ENCODE results near the gene IGFBP2.

The IGFBP2 gene

DNA sequence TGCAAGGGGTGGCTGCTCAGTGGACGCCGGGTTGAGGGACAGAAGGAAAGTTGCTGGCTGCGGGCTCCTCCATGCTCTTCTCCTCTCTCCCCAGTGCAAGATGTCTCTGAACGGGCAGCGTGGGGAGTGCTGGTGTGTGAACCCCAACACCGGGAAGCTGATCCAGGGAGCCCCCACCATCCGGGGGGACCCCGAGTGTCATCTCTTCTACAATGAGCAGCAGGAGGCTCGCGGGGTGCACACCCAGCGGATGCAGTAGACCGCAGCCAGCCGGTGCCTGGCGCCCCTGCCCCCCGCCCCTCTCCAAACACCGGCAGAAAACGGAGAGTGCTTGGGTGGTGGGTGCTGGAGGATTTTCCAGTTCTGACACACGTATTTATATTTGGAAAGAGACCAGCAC lies 30.6 kb downstream of the IGFBP2 start:
- DNase-seq, result no peak

DNA sequence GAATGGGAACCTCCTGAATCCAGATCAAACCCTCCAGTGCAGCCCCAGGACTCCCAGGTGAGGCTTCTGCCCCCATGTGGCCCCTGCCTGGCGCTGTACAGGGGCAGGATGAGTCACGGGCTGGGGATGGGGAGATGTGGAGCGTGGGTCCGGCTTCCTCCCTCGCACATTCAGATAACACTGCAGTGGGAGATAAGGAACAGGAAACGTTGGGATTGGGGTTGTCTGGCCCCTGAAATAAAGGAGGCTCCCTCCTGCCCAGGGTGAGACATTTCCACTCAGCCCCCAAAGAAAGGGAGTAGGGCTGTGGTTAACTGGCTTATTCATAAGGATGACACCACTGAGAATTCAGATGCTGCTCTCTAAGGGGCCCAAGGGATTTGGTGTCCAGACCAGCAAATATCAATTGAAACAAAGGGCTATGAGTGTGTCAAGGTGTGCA lies 31.4 kb downstream of the IGFBP2 start:
- DNase-seq, result no peak

DNA sequence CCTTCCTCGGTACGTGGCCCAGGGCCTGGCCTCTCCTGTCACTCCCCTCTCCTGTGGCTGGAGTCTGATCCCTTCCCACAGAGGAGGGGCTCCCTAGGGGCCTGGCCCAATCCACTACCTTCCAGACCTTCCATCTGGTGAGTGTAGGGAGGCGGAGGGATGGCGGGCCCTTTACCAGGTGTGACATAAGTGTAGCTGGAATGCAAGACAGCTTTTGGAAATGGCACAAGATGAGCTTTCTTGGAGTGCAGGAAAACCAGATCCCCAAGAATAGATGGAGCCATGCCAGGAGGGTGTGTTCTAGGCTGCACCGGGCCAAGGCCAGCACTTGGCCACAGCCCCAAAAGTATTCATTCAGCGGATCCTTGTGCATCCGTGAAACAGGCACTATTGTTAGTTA lies 32.0 kb downstream of the IGFBP2 start:
- DNase-seq, result no peak

DNA sequence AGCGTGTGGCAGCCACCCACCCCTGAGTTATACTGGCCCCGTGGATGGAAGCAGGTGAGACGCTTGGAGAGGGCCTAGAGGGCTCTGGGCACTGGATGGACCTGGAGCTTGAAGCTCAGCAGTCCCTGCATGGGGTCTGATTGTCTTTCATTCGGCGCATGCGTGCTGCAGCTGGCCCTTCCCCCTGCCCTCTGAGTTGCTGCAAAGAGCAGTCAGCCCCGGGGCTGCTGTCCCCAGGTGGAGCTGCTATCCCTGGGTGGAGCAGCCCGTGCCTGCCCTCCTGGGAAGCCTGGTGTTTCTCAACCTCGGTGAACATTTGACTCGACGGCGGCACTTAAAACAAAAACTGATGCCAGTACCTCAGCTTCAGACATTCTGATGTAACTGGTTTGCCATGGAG lies 32.5 kb downstream of the IGFBP2 start:
- peak; percentile 8 for DNase-seq

DNA sequence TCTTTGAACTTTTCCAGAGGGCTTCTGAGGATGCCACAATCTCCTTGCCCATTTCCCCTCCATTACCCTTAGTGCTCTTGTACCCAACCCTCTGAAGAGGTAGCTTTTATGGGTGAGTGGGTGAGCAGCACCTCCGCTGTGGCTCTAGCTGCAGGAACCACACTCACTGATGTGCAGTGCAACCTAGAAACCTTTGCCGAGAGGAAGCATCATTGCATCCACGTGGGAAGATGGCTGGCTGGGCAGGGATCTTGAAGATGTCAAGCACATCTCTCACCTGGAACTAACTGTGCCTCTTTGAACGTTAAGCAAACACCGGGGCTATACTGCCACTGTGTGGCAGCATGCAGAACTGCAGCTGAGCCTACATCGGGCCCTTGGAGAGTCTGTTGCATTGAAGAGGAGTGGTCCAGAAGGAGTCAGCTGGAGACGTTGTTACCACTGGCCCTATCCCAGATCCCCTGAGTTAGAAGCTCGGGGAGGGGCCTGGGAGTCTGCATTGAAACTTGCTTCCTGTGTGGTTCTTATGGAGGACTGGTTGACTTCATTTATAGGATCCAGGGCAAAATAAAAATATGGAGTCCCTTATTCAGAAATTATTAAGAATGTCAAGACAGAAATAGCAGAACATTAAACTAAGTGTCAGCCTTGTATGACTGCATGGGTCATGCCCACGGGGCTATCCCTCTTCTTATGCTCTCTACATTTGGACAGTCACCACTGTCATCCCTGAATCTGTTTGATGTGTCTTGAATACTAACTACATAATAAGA lies 33.4 kb downstream of the IGFBP2 start:
- DNase-seq, result peak; percentile 58

DNA sequence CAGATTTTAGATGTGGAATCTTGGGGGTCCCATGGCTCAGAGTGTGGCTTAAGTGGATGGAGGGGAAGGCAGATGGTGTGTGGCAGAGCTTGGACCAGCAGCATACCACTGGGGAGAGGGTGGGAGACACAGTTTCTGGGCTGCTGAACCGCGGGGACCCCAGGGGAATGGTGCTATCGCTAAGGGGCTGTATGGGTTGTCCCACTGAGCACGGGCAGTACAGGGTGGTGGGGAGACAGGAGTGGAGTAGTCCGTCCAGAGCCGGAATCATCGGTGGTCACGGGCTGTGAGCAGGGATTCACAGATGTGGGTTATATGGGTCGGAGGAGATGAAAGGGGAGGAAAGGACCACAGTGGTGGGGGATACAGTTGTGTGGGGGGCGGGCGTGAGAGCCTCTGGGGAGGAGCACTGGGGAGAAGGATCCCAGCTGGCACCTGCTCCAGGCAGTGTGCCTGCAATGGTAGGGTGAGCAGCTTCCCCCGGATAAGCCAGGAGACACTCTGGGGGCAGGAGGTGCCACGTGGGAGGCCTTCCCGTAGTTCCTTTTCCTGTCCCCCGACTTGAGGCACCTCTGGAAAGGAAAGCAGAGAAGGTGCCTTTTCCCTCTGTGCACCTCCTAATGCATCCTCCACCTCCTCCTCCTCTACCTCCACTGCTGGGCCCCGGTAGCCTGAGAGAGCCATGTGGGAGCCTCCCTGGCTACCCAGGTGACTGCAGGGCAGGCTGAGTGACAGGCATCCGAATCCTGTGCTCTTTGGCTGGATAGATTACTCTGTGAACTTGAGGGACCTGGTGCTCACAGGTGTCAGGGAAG lies 37.3 kb downstream of the IGFBP2 start:
- DNase-seq, result peak; percentile 44

DNA sequence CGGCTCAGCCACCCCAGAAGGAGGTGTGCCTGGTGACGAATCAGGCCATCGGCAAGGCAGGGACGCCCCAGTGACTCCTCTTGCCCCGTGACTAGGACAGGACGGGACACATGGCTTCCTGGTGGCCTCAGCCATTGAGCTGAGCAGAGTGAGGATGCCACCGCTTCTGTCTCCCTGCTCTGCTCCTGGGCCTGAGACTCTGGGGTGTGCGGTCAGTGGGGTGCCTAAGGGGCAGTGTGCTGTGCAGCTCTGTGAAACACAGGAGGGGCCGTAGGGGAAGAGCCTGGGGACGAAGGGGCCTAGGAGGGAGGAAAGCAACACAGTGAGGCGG lies 37.8 kb downstream of the IGFBP2 start:
- DNase-seq, result no peak

DNA sequence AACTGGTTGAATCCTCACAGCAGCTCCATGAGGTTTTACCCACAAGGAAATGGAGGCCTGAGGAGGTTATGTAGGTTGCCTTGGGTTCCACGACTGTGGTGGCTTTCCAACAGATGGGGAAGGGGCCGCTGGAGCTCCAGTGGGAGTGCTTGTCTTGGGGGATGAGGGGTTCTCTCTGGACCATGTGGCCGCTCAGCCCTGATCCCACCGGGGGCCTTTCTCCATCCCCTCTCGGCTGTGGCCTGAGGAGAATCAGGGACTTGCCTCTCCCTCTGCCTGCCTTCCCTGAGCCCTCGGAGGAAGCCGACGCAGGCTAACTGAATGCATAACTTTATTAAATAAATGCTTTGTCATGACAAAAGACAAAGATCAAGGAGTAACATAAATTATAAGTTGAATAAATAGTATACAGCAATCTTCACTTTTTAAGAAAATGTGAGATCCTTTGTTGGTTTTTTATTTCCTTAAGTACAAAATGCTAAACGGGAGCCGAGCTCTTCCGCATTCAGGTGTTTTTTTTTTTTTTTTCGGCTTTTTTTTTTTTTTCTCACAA lies 38.6 kb downstream of the IGFBP2 start:
- DNase-seq, result no peak

DNA sequence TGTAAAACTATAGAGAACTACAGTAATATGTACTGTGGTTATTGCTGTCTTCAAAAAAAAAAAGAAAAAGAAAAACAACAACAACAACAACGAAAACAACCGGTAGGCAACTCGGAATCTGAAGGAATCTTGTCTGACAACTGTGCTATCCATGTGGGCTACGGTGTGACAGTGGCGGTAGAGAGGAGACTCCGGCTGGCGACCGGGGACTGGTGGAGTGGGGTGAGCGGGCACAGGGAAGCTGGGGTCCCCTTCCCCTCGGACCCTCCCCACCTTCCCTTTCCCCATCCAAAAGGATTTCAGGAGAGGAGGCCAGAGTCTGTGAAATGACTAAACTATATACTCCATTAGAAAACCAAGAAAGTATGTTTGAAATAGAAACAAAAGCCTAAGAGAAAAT lies 39.2 kb downstream of the IGFBP2 start:
- no peak for DNase-seq

DNA sequence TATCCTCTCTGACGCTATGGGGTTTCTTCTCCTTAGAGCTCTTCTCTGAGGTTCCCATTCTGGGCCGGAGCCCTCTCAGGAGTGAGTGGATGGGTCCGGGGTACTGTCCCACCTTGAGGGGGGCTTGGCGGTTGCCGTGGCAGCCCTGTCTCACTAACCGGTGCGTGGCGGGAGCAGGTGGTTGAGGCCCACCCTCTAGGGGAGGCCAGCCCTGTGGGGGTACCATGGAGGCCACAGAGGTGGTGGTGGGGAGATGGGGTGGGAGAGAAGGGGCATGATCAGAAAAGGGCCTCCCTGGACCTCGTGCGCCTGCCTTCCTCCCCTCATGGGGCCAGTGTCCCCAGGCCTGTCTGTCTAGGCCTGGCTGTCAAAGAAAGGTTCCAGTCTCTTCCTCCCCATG lies 39.8 kb downstream of the IGFBP2 start:
- DNase-seq, result no peak

DNA sequence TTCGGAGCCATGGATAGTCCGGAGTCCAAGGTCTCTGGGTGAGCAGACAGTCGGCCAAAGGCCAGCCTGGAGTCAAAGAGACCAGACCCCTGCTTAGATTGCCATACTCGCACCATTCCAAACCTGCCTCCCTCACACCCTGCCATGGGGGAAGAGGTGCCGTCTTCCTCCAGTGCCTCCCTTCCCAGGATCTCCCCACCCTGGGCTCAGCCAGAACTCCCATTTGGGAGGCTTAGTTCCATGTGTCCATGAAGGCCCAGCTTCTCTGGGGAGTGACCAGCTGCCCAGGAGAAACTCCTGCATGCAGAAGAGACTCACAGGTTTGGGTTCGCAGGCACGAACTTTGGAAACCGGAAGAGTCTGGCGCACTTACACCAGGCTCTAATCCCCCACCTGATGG lies 40.4 kb downstream of the IGFBP2 start:
- no peak for DNase-seq

DNA sequence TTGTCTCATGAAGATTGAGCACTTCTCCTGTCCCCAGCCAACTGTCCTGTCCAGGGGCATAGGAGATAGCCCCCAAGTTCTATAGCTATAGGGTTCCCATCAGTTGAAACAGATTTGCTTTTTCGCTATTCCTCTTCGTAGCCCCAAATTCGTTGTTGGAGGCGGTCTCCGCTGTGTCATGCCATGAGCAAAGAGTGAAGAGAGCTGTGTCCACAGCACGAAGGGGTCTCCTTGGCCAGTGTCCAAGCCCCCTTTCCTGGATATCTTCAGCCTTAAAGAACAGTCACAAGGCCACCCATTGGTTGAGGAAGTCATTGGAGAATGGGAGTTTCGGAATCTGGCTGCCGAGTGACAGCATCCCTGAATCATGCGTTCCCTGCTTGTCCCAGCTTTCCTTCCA lies 41.2 kb downstream of the IGFBP2 start:
- DNase-seq, result no peak

DNA sequence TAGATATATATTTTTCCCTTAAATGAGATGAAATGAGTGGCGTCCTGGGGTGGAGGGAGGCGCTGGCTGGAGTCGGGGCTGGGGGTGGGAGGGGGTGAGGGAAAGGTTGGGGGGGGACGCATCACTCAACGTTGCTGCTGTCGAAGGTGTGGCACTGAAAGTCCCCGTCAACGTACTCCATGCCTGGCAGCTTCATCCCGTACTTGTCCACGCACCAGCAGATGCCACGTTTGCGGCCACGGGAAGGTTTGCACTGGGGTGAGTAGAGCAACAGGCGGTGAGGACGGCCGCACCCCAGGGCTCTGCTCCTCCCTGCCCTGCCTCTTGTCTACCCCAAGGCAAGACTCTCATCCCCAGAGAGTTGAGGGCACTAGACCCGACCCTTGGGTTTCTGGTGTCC lies 43.4 kb downstream of the IGFBP2 start:
- no peak for DNase-seq

DNA sequence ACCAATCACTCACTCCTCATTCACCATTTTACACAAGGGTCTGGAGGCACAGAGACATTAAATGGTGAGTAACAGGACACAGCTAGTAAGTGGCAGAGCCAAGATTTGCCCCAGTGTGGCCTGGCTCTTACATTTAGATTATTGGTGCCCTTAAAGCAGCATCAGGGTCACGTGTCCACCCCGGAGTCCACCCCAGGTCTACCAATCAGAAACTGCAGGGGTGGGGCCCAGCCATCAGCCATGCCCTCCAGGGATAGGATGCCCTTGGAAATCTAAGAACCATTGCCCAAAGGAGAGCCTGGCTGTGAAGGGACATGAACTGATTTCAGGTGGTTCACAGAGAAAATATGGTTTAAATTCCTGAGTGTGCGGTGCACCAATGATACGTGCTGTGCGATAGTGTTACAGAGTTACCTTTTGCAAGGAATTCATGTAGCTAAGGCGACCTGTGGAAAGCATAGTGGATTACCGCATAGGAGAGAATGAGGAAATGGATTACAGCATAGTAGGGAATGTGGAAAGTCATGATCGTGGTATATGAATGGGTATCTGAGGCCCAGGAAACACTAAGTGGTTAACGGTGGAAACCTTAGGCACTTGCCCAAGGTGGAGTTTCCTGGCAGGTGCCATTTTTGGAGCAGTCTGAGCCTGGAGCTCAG lies 44.3 kb downstream of the IGFBP2 start:
- no peak for DNase-seq

DNA sequence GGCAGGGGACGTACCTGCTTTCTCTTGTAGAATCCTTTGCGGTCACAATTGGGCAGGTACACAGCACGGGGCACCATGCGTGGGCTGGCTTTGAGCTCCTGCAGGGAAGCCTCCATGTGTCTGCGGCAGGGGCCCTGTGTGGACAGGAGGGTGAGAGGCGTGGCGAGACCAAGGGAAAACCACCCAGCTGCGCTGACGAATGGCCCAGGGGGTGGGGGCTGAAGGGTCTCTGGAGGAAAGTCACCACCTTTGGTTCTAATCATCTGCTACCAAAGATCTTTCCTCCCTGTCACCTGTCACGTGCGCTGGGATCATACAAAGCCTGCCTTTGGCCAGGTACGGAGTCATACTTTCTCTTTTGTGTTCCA lies 44.9 kb downstream of the IGFBP2 start:
- DNase-seq, result no peak

DNA sequence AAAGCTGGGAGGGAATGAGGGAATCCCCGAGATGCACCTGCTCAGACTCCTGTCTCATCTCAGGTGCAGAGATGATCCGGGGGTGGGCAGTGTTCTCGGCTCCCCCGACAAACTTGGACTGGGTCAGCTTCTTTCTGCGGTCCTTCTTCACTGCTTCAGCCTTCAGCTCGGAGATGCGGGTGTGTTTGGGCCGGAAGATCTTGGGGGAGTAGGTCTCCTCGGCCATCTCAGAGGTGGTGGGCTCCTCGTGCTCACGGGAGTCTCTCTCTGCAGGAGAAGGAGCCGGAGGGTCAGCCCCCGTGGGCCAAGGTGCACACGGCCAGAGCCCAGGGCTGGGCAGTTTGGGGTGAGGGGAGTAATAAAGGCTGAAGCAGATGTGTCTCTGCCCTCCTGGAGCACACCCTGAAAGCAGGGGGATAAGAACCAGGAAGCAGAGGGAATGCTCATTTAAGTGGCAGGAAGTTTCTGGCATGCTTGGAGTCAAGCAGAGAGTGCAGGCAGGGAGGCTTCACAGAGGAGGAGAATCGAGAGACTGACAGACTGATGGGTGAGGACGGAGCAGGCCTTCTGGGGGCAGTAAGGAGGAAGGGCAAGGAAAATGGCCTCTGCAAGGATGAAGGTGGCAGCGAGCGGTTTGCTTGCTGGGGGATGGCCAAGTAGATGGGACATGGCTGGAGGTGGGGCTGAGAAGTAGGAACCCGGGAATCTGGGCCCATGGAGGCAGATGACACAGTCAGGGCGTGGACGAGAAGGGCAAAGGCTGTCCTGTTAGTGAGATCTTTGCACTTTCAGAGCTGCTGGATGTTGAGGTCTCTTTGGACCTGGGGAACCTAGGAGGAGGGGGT lies 45.8 kb downstream of the IGFBP2 start:
- DNase-seq, result no peak

DNA sequence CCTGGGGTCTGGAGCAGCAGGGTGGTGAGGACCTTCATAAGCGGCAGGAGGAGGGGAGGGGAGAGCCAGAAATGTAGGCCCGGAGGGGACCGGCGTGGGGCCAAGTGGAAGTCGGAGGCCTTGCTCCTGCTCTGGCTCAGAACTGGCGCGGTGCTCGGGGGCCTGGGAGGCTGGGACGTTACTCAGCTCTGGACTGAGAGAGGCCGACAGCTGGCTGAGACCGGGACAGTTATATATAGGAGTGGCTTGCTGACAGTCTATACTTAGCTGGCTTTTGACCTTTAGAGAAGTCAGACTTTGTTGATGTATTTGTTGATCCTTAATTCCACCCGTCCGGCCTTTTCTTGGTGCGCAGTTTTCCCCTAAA lies 46.4 kb downstream of the IGFBP2 start:
- no peak for DNase-seq

DNA sequence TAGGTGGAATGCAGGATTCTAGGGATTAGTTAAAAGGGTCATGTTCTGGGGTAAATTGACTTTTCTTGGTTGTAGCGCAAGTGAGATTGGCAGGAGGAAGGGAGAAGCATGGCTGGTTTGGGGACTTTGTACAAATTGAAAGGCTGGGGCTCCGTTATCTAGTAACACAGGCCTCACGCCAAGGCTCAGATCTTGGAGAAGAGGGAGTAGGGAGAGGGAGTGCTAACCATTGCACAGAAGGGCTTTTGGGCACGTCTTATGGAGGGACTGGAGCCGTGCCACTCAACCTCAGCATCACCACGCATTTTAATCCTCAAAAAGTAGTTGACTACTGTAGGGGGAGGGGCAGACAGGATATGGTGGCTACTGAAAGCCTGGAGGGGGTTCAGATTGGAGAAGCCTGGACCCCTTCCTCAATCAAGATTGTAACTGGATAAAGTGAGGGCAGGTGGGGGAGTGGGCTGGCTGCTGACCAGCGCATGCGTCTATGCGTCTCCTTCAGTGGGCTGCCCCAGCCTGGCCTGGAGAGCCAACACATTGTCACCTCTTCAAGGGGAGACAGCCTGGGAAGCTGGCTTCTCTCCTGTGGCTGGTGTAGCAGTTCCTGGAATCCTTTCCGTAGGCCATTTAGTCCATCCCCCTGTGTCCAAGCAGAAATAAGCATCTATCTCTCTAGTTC lies 47.9 kb downstream of the IGFBP2 start:
- DNase-seq, result no peak

DNA sequence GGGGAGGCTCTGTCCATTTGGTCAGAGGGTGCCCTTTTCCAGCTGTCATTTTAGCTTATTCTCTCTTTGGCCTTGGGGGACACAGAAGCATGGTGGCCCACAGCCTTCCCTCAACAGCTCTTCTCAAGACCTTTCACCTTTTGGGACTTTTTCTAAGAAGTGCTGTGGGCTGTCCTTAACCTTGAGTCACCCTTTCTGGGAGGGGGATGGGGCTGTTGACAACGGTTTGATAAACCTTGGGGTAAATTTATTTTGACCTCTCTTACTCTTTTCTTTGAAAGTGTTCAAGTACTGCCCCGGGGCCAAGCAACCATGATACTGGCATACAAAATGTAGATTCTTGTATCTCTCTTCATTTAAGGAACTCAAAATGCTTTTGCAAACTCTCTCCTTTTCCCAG lies 48.5 kb downstream of the IGFBP2 start:
- no peak for DNase-seq

DNA sequence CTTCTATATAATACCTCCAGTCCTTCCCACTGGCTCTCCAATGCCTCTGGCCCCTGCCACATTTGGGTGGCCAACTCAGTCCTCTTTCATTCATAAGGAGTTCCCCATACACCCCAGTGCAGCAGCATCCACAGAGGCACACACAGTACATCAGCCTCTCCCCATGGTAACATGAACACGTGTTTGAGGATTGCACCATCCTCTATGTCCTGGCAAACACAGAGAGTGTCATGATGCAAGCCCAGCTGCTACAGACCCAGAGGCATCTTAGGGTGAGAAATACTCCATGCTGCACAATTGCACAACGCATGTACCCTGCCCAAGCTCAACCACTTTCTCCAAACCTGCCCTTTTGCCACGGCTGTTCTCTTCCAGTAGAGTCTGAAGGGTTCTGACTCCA lies 50.6 kb downstream of the IGFBP2 start:
- DNase-seq, result no peak

DNA sequence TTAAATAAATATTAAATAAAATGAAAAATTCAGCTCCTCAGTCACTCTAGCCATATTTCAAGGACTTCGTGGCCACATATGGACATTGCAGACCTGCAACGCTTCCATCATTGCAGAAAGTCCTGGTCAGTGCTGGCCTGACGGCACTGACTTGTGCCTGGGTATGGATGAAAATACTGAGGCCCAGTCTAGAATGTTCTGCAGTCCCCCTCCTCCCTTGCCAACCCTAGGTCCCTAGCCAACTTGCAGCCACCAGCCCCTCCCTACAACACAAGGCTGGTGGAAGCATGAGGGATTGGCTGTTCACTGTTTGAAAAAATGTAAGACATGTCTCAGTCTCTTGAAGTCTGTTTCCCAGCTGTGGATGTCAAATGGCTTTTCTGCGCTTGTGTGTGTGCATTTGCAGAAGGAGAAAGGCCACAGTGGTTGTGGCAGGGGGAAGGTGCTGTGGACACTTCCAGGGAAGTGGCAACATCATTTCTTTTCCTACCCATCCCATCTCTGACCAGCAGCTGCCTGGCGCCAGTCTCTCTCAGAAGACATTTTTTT lies 52.2 kb downstream of the IGFBP2 start:
- DNase-seq, result no peak

DNA sequence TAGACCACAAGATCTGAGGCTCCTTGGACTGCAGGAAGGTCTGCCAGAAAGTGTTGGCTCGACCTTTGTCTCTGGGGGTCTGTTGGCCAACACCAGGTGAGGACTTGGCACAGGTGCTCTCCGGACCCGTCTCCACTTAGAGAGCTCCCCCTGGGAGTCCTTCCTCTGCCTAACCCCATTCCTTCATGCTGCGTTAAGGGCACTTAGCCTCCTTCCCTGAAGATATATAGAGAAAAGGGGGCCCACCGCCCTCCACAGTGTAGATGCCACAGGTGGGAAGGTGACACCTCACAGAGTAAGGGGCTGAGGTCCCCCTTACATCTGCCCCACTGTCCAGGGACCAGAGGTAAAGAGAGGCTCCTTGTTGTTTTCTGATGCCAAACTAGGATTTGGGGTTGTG lies 53.9 kb downstream of the IGFBP2 start:
- no peak for DNase-seq

Measured in NCI-H1092 treated with DMSO at 0.1 percent for 48 hours (cell line).